Gastroesophageal sphincter (tissue), 4 donors: ENCODE results near the gene CNIH1. TPM values are rescaled to one million over a fixed set of nuclear protein-coding genes. Genes with fewer than 3 reads are reported as not detected.

Experiments
- ATAC-seq: fragments of 150-250 bp; one replicate; pipeline ENCODE4 v1.9.1; 2016; ENCODE audit warnings: mild to moderate bottlenecking, moderate library complexity
- H3K27ac ChIP-seq, 4 donors: fragments of 200-600 bp; sonication (generic) in 3 of 4; 1 replicate in 3 of 4; 2 replicates in 1 of 4; pipeline ENCODE4 v1.5.1; 2016 to 2019
- H3K27me3 ChIP-seq: fragments of 200-600 bp; sonication (generic); one replicate; pipeline ENCODE4 v1.5.1; 2019
- H3K36me3 ChIP-seq, 2 donors: fragments of 200-600 bp; sonication (generic); one replicate each; pipeline ENCODE4 v1.5.1; 2019; ENCODE audit warnings: control low read depth in 1 of 2
- H3K4me1 ChIP-seq, 3 donors: fragments of 200-600 bp; sonication (generic); 1 replicate in 2 of 3; 2 replicates in 1 of 3; pipeline ENCODE4 v1.5.1; 2016 to 2019; ENCODE audit warnings: control low read depth in 2 of 3
- H3K4me3 ChIP-seq, 2 donors: fragments of 200-600 bp; sonication (generic); one replicate each; pipeline ENCODE4 v1.5.1; 2019; ENCODE audit warnings: mild to moderate bottlenecking in 1 of 2, moderate library complexity in 1 of 2
- H3K9me3 ChIP-seq, 3 donors: fragments of 200-600 bp; sonication (generic); one replicate each; pipeline ENCODE4 v1.5.1; 2017 to 2019; ENCODE audit warnings: control low read depth in 2 of 3
- CTCF ChIP-seq, 4 experiments: fragments of 200-600 bp in 2 of 4; fragments of 450-650 bp in 2 of 4; sonication (generic) in 1 of 4; IDR thresholded peaks; one replicate each; pipeline ENCODE4 v1.5.1; 2017 to 2019; ENCODE audit warnings: antibody characterized with exemption in 4 of 4, mild to moderate bottlenecking in 2 of 4, moderate library complexity in 2 of 4
- EP300 ChIP-seq: sonication (generic); formaldehyde crosslinking; IDR thresholded peaks from one replicate; pipeline ENCODE4 v1.6.1; 2017; ENCODE audit warnings: antibody characterized with exemption, mild to moderate bottlenecking
- POLR2A ChIP-seq, 2 donors: fragments of 450-650 bp; IDR thresholded peaks; one replicate each; pipeline ENCODE4 v1.6.1; 2017; ENCODE audit warnings: antibody characterized with exemption in 2 of 2, mild to moderate bottlenecking in 2 of 2, moderate library complexity in 1 of 2
- POLR2AphosphoS5 ChIP-seq: sonication (generic); formaldehyde crosslinking; IDR thresholded peaks from one replicate; pipeline ENCODE4 v1.6.1; 2017; ENCODE audit warnings: antibody characterized with exemption
- WGBS, 2 donors: methylation state at CpG; one replicate each; pipeline ENCODE4 v1.1.5; 2018; ENCODE audit warnings: low coverage in 1 of 2; 5-methylcytosine and 5-hydroxymethylcytosine counted together
- total RNA-seq, 4 donors: library from RNA; depleted of rRNA; stranded (reverse); fragments of >200 nt; gene quantifications; one replicate each; pipeline ENCODE4 v1.1.0, GENCODE V29; 2016

Gene CNIH1
- total RNA-seq, 4 donors from 2014 or later, result 96.8 to 179 (median 127) TPM

GRCh38 chr14:54470701-54471100 lies 29.5 kb upstream of the CNIH1 start:
- 83 to 84% methylated on average over 3 of the region's 4 CpGs for WGBS, 2 donors
- ATAC-seq, result no peak

GRCh38 chr14:54467280-54467679 lies 26.1 kb upstream of the CNIH1 start:
- Histone ChIP-seq H3K4me3 (no peak overlapping the region), H3K9me3 (peaks cover 0 to 10% (median 0%) of the 10 kb centered on the region in 3 donors), H3K36me3 (peaks cover 0 to 24% of the 10 kb centered on the region in 2 donors), H3K27ac (no peak overlapping the region), H3K27me3 (no peaks in the 10 kb centered on the region), H3K4me1 (no peaks in the 10 kb centered on the region)
- ATAC-seq, result no peak
- TF ChIP-seq POLR2AphosphoS5 (no peak), EP300 (no peak), CTCF (IDR thresholded peaks at IDR 0.05) (no peak), POLR2A (IDR thresholded peaks at IDR 0.05) (no peak)

More at GRCh38 chr14:54470701-54471100, 29.5 kb upstream of the CNIH1 start:
- no peak overlapping the region for H3K27ac ChIP-seq
- peaks cover 0 to 22% (median 0%) of the 10 kb centered on the region in 3 donors for H3K4me1 ChIP-seq
- no peaks in the 10 kb centered on the region for H3K27me3 ChIP-seq
- peaks cover 0 to 38% of the 10 kb centered on the region in 2 donors for H3K36me3 ChIP-seq
- H3K9me3 ChIP-seq, result peaks cover 0 to 10% (median 0%) of the 10 kb centered on the region in 3 donors
- TF ChIP-seq POLR2AphosphoS5, result no peak
- no peak for TF ChIP-seq POLR2A (IDR thresholded peaks at IDR 0.05)
- TF ChIP-seq CTCF (IDR thresholded peaks at IDR 0.05), result no peak
- no peak for TF ChIP-seq EP300
- no peak overlapping the region for H3K4me3 ChIP-seq

GRCh38 chr14:54465654-54466053 lies 24.5 kb upstream of the CNIH1 start:
- Histone ChIP-seq H3K4me1 (no peaks in the 10 kb centered on the region), H3K27me3 (no peaks in the 10 kb centered on the region), H3K9me3 (peaks cover 0 to 10% (median 0%) of the 10 kb centered on the region in 3 donors), H3K27ac (no peak overlapping the region), H3K36me3 (peaks cover 0 to 9% of the 10 kb centered on the region in 2 donors), H3K4me3 (no peak overlapping the region)
- no peak for ATAC-seq
- TF ChIP-seq POLR2A (IDR thresholded peaks at IDR 0.05), result no peak
- TF ChIP-seq EP300, result no peak
- no peak for TF ChIP-seq CTCF (IDR thresholded peaks at IDR 0.05)
- TF ChIP-seq POLR2AphosphoS5, result no peak
- 71 to 78% methylated on average over 4 of the region's 4 CpGs for WGBS, 2 donors

GRCh38 chr14:54462048-54462447 lies 20.9 kb upstream of the CNIH1 start:
- 80 to 88% methylated on average over 4 to 5 of the region's 5 CpGs for WGBS, 2 donors
- no peak for ATAC-seq
- no peak overlapping the region for H3K4me3 ChIP-seq

More at GRCh38 chr14:54462048-54462447, 20.9 kb upstream of the CNIH1 start:
- Histone ChIP-seq H3K4me1 (no peaks in the 10 kb centered on the region), H3K36me3 (no peaks in the 10 kb centered on the region), H3K27me3 (no peaks in the 10 kb centered on the region), H3K9me3 (peaks cover 0 to 1% (median 0%) of the 10 kb centered on the region in 3 donors), H3K27ac (no peak overlapping the region)
- no peak for TF ChIP-seq POLR2A (IDR thresholded peaks at IDR 0.05)
- TF ChIP-seq POLR2AphosphoS5, result no peak
- TF ChIP-seq CTCF (IDR thresholded peaks at IDR 0.05), result no peak
- no peak for TF ChIP-seq EP300
